22Rv1 (cell line): ENCODE data around the gene CREG2.

ENCODE experiments used
- H3K27ac ChIP-seq: fragments of 450-650 bp; 2 replicates; pipeline ENCODE4 v1.5.1; 2017
- ZFX ChIP-seq: fragments of 450-650 bp; IDR thresholded peaks from 2 replicates; pipeline ENCODE4 v1.6.1; 2017; ENCODE audit warnings: antibody characterized with exemption, borderline replicate concordance
- TF ChIP-seq, protein P1 (sequence below): fragments of 450-650 bp; IDR thresholded peaks from 2 replicates; pipeline ENCODE4 v1.5.1; 2017; ENCODE audit warnings: mild to moderate bottlenecking

CREG2 gene

DNA sequence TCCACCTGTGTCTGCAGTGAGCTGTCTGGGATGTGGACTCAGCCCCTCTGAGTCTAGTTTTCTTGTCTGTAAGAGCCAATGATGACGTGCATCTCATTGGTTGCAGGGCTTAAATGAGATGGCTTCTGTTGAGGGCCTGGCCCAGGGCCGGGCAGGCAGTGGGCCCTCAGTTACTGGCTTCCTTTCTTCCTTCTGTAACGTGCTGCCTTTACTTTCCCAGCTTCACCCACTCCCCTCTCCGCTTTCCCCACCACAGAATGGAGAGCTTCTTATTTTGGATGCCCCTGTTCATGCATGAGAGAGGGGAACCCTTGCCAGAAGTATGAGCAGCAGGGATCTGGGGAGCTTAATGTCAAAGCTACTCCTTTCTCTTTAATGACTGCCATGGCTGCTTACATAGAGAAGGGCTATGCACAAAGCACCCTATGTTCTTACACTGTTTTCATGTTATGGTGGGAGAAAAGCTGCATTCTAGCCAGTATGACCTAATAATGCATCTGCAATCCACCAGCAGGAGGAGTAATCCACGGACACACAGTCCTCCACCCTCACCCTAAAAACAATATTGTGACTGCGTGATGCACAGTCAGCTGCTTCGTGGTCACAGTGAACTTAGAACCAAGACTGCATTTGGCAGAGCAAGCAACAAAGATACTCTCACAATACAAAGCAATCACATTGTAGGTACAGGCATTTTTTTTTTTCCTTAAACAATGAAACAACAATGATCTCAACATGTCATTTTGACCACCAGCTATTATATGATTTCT lies 37.2 kb downstream of the CREG2 start:
- no peak overlapping the region for H3K27ac ChIP-seq
- TF ChIP-seq ZFX = no peak
- TF ChIP-seq, protein P1, sequence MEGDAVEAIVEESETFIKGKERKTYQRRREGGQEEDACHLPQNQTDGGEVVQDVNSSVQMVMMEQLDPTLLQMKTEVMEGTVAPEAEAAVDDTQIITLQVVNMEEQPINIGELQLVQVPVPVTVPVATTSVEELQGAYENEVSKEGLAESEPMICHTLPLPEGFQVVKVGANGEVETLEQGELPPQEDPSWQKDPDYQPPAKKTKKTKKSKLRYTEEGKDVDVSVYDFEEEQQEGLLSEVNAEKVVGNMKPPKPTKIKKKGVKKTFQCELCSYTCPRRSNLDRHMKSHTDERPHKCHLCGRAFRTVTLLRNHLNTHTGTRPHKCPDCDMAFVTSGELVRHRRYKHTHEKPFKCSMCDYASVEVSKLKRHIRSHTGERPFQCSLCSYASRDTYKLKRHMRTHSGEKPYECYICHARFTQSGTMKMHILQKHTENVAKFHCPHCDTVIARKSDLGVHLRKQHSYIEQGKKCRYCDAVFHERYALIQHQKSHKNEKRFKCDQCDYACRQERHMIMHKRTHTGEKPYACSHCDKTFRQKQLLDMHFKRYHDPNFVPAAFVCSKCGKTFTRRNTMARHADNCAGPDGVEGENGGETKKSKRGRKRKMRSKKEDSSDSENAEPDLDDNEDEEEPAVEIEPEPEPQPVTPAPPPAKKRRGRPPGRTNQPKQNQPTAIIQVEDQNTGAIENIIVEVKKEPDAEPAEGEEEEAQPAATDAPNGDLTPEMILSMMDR = no peak

DNA sequence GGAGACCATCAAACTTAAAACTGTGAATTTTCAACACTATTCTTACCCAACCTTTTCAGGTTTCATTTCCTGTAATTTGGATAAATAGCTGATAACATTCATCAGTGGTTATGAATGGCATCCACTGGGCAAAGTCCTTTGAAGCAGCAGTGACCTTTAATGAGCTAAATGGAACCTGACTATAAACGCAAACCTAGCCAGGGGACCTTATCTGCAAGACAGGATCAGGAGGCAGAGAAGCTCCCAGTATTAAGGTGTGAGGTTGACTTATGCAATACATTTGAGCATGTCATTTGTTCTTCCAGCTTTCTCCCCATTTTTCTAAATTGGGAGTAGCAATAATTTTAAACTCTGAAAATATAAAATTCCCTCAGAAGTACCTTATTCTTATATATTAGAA lies 38.4 kb downstream of the CREG2 start:
- no peak for TF ChIP-seq ZFX
- TF ChIP-seq, protein P1 = no peak
- H3K27ac ChIP-seq = no peak overlapping the region

DNA sequence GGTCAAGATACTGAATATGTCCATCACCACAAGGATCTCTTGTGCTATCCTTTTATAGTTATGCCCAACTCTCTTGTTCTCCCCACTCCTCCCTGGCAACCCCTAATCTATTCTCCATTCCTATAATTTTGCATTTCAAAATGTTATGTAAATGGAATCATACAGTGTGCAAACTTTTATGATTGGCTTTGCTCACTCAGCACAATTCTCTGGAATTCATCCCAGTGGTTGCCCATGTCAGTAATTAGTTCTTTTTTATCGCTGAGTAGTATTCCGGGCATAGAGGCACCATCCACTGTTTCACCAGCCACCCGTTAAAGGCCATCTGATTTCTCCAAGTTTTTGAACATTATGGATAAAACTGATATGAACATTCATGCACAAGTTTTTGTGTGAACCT lies 40.4 kb downstream of the CREG2 start:
- TF ChIP-seq, protein P1 = no peak
- TF ChIP-seq ZFX = no peak
- no peak overlapping the region for H3K27ac ChIP-seq

DNA sequence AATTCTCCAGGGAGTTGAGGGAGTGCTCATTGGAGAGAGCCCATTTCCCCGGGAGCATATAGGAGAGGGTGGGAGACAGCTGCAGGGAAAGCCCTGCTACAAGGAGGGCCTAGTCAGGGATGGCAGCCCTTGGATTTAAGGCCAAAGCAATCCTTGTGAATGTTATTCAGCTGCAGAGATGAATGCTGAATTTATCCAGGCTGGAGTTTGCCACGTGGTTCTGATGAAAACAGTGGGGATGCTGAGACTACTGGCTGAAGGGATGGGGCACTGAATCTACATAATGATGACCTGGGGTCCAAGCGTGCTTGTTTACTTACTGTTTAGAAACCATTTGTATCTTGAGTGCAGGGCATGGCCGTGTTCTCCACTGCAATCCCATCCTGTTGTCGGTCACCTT lies 43.2 kb downstream of the CREG2 start:
- H3K27ac ChIP-seq = no peak overlapping the region
- TF ChIP-seq ZFX = no peak
- TF ChIP-seq, protein P1 = no peak

DNA sequence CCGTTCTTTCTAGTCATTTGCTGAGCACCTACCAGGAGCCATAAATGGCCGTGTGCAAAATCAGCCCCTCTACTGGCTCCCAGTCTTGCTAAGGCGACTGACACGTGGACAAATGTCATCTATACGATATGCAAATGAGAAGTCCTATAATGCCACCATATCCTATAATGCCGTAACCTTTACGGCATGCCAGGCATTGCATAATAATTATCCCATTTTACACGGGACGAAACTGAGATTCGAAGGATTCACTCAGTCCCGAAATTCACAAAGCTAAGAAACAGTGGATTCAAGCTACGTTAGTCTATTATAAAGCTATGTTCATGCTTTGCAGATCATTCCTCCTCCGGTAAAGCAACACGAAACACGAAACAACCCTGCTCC lies 44.7 kb downstream of the CREG2 start:
- TF ChIP-seq, protein P1 = no peak
- no peak for TF ChIP-seq ZFX
- no peak overlapping the region for H3K27ac ChIP-seq

GRCh38 chr2:101341901-101342624 lies 45.2 kb downstream of the CREG2 start:
- H3K27ac ChIP-seq = no peak overlapping the region
- TF ChIP-seq ZFX = no peak
- TF ChIP-seq, protein P1 = peak; percentile 89

GRCh38 chr2:101341421-101341820 lies 45.9 kb downstream of the CREG2 start:
- no peak for TF ChIP-seq ZFX
- no peak overlapping the region for H3K27ac ChIP-seq

DNA sequence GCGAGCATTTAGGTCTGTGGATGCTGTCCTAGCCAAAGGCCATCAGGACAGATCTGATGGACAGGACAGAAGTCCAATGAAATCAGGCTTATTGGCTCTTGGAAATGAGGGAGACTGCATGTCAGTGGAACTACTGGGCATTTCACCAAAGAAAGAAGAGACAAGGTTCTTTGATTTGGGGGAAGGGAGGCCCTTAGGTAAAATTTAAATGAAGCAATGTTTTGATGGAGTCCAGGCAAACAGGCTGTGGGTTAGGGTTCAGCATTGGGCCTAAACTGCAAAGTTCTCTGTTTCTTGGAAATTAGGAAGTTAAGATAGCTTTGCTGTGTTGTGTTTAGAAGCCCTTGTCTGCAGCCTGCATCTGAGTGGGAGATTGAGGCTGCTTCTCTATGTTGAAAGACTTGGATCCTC lies 47.2 kb downstream of the CREG2 start:
- TF ChIP-seq, protein P1 = no peak
- no peak for TF ChIP-seq ZFX
- H3K27ac ChIP-seq = no peak overlapping the region
